GM12878 (cell line): Measurements from ENCODE around the gene SLC5A2. TPM values are rescaled to one million over a fixed set of nuclear protein-coding genes. Genes with fewer than 3 reads are reported as not detected.

Experiments used
- BHLHE40 ChIP-seq, 2 experiments: fragments of 450-650 bp in 1 of 2; IDR thresholded peaks; 2 replicates each; pipeline ENCODE4 v1.6.1; 2011 to 2017; ENCODE audit warnings: low read depth in 2 of 2, borderline replicate concordance in 1 of 2, improper control_type of control experiment in 1 of 2, low read length in 1 of 2, mild to moderate bottlenecking in 1 of 2
- TCF3 ChIP-seq: IDR thresholded peaks from 2 replicates; pipeline ENCODE4 v1.6.1; 2012; ENCODE audit warnings: low read depth, mild to moderate bottlenecking, low read length, borderline replicate concordance; ENCODE audit not compliant: insufficient read depth
- polyA plus RNA-seq, 11 experiments: library from polyadenylated mRNA; depleted of rRNA in 4 of 11; unstranded in 6 of 11; stranded (reverse) in 5 of 11; fragments of >200 nt; fragmentation: Nextera tagmentation in 4 of 11; fragmentation: Illumina TruSeq in 1 of 11; extraction: Ambion mirVana in 4 of 11; extraction: Trizol in 1 of 11; gene quantifications; 1 replicate in 1 of 11; 2 replicates in 10 of 11; pipeline versions ENCODE4 v1.2.1 to v1.2.3, GENCODE V29; 2011 to 2016; ENCODE audit warnings: inconsistent platforms in 2 of 11, missing spikeins in 2 of 11, low read depth in 1 of 11
- total RNA-seq, 4 experiments: library from RNA; depleted of rRNA in 3 of 4; stranded (reverse); fragments of >200 nt in 3 of 4; fragmentation: Illumina TruSeq in 1 of 4; extraction: Trizol in 1 of 4; gene quantifications; 2 replicates each; pipeline versions ENCODE4 v1.2.1 to v1.2.3, GENCODE V29; 2013 to 2021
- TF ChIP-seq, protein P1 (sequence below): fragments of 450-650 bp; IDR thresholded peaks from 2 replicates; pipeline ENCODE4 v1.6.1; 2014; ENCODE audit warnings: mild to moderate bottlenecking
- TF ChIP-seq, protein P2 (sequence below): IDR thresholded peaks from 2 replicates; pipeline ENCODE4 v1.6.1; 2011; ENCODE audit warnings: low read depth, mild to moderate bottlenecking, low read length, moderate library complexity, borderline replicate concordance; ENCODE audit errors: extremely low read depth
- TF ChIP-seq, protein P3 (sequence below): fragments of 450-650 bp; IDR thresholded peaks from 2 replicates; pipeline ENCODE4 v1.6.1; 2017; ENCODE audit warnings: borderline replicate concordance
- TF ChIP-seq, protein P4 (sequence below): IDR thresholded peaks from 2 replicates; pipeline ENCODE4 v1.6.1; 2011; ENCODE audit warnings: mild to moderate bottlenecking, low read depth, low read length, moderate library complexity; ENCODE audit not compliant: insufficient replicate concordance

SLC5A2 gene
- total and polyA plus RNA-seq, 10 of the 15 experiments (the other 5 are each of a cell fraction or from before 2014, with no cell fraction given): 3.6 to 4.8 (median 4.4) TPM; not detected in 6

DNA sequence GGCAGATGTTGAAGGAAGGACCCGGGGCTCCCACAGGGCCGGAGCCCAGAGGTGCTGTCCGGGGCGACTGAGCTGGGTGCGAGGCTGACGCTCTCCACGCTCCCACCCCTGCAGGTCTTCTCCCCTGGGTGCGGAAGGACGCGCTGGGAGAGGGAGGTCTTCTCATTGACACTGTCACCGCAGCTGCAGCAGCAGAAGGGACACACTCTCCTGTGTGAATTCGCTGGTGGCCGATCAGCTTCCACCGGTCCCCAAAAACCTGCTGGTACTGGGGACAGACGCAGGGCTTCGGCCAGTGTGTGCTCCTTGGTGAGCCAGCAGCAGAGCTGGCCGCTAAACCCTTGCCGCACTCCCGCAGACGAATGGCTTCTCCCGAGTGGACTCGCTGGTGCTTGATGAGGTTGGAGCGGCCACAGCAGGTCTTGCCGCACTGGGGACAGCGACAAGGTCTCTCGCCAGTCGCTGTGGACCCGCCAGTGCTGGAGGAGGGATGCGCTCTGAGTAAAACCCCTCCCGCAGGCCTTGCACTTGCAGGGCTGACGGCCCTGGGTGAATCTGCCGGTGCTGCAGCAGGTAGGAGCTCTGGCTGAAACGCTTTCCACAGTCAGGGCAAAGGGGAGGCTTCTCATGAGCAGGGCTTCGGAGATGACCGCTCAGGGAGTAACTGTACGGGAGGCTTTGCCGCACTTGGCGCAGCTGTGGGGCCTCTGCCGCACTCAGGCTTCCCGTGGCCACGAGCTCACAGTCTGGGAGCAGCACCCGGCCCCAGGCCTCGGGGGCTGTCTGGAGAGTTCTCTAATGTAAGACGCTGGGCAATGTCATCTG is 46.5 kb upstream of the SLC5A2 start (continued):
- TF ChIP-seq BHLHE40 (IDR thresholded peaks at IDR 0.05; ENCODE audit: borderline replicate concordance in 1 of 2, low read depth in 2 of 2, low read length in 1 of 2) (no peak), TCF3 (no peak)
- TF ChIP-seq, protein P1, sequence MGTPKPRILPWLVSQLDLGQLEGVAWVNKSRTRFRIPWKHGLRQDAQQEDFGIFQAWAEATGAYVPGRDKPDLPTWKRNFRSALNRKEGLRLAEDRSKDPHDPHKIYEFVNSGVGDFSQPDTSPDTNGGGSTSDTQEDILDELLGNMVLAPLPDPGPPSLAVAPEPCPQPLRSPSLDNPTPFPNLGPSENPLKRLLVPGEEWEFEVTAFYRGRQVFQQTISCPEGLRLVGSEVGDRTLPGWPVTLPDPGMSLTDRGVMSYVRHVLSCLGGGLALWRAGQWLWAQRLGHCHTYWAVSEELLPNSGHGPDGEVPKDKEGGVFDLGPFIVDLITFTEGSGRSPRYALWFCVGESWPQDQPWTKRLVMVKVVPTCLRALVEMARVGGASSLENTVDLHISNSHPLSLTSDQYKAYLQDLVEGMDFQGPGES: no peak
- TF ChIP-seq, protein P2, sequence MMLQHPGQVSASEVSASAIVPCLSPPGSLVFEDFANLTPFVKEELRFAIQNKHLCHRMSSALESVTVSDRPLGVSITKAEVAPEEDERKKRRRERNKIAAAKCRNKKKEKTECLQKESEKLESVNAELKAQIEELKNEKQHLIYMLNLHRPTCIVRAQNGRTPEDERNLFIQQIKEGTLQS: no peak
- TF ChIP-seq, protein P3, sequence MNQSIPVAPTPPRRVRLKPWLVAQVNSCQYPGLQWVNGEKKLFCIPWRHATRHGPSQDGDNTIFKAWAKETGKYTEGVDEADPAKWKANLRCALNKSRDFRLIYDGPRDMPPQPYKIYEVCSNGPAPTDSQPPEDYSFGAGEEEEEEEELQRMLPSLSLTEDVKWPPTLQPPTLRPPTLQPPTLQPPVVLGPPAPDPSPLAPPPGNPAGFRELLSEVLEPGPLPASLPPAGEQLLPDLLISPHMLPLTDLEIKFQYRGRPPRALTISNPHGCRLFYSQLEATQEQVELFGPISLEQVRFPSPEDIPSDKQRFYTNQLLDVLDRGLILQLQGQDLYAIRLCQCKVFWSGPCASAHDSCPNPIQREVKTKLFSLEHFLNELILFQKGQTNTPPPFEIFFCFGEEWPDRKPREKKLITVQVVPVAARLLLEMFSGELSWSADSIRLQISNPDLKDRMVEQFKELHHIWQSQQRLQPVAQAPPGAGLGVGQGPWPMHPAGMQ: no peak
- TF ChIP-seq, protein P4, sequence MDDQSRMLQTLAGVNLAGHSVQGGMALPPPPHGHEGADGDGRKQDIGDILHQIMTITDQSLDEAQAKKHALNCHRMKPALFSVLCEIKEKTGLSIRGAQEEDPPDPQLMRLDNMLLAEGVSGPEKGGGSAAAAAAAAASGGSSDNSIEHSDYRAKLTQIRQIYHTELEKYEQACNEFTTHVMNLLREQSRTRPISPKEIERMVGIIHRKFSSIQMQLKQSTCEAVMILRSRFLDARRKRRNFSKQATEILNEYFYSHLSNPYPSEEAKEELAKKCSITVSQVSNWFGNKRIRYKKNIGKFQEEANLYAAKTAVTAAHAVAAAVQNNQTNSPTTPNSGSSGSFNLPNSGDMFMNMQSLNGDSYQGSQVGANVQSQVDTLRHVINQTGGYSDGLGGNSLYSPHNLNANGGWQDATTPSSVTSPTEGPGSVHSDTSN: no peak
